HG02981 (cell line): Measurements from ENCODE around the gene GTPBP2.

Experiments used
- ATAC-seq: cut with Tn5 transposase; IDR thresholded peaks from one replicate; pipeline ENCODE4 v1.9.1; 2021; ENCODE audit warnings: mild to moderate bottlenecking, moderate library complexity; ENCODE audit not compliant: unreplicated experiment

GTPBP2 gene

DNA sequence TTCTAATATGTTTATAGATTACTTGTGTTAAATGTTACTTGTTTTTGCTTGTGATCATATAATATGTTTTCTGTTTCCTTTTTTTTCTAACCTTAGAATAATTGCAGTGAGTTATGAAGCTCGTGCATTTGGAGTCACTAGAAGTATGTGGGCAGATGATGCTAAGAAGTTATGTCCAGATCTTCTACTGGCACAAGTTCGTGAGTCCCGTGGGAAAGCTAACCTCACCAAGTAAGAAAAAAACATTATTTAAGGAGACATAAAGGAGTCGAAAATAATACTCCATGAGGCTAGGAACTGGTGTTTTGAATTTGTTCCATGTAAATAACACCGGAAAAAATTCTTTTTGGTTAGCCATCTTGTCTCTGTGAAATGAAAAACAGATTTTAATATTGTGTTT, 46.2 kb downstream of the GTPBP2 start:
- no peak for ATAC-seq

DNA sequence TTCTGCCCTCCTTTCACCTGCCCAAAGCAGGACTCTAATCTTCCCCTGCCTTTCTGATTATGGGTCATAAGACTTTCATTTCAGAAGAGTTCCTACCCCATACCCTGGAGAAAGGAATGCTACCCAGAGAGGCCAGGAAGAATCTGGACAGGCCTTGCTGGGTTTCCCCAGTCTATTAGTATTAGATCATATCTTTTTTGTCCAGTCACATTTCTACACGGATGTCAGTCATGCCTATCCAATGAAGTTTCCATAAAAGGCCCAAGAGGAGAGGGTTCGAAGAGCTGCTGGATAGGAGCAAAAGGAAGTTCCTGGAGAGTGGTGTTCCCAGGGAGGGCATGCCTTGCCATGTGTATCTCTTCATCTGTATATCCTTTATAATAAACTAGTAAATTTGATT, 49.9 kb downstream of the GTPBP2 start:
- ATAC-seq: no peak

DNA sequence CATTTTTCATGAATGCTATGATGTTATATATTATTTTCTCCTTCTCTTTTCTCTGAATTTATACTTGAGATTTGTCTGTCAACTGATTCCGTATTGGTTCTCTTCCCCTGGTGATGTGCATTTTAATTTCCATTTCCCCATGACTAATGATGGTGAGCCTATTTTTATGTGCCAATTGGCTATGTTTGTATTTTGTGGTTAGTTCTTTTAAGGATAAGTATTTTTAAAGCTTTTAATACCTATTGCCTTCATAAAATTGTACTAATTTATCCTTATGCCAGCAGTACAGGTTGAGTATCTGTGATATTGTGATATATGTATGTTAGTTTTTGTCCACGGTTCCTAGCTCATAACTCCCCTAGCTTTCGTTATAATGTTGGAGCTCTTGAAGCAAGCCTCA, 50.3 kb downstream of the GTPBP2 start:
- no peak for ATAC-seq

DNA sequence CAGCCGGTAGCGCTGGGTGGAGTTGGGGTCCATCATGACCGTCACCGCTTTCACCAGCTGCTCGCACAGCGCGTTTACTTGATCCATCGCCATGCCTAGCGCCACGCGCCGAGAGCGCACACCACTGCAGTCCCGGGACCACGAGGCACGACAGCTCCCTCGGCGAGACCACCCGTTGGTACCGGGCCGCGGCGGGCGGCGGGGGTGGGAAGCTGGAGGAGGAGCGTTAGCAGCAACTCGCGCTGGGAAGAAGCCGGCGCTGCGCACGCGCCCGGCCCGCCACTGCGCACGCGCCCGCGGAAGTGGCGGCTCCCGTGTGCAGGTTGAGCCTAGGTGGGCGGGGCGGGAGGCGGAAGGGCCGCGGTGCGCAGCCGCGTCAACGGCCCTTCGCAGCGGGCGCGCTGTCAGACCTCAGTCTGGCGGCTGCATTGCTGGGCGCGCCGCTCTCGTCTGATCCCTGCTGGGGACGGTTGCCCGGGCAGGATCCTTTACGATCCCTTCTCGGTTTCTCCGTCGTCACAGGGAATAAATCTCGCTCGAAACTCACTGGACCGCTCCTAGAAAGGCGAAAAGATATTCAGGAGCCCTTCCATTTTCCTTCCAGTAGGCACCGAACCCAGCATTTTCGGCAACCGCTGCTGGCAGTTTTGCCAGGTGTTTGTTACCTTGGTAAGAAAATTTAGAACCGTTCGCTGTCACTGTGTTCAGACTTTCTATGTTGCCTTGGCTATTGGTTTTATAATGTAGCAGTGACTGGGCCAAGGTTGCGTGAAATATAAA, 53.1 kb downstream of the GTPBP2 start, which contains the start of the genes POLH and XPO5:
POLH (plus strand) TSS at position 414 of the 780 bp plus-strand sequence. CDS start 6,135 bp downstream, outside the sequence.
XPO5 (minus strand) TSS at position 267 of the 780 bp plus-strand sequence; CDS start at position 93, 174 bp downstream.
- ATAC-seq: peak; percentile 88

DNA sequence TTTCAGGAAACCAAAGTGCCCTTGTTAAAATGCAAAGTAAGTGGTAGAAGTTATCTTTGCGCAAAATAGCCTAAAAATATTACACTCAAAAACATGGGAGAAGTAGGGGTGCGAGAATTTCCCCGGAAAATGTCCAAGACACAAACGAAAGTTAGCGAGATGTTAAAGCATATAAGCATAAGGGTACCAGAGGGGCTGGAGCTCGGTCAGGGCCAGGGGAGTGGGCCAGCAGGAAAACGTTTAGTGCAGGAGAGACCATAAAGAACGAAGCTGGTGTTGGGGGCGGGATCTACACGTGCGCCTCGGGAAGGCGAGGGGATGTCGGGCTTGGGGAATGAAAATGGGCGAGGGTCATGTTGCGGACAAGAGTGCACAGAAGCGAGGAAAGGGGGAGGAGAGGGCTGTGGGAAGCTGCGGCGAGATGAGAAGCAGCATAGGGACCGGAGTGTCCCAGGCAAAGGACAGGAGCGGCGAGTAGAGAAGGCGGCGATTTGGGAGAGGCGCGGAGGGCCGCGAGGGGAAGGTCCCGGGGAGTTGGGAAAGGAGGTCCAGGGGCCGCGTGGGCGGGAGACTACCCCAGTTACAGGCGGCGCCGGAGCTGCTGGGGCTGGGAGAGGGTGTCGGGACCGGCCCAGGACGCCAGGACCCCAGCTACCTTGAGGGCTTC, 53.8 kb downstream of the GTPBP2 start:
- no peak for ATAC-seq

DNA sequence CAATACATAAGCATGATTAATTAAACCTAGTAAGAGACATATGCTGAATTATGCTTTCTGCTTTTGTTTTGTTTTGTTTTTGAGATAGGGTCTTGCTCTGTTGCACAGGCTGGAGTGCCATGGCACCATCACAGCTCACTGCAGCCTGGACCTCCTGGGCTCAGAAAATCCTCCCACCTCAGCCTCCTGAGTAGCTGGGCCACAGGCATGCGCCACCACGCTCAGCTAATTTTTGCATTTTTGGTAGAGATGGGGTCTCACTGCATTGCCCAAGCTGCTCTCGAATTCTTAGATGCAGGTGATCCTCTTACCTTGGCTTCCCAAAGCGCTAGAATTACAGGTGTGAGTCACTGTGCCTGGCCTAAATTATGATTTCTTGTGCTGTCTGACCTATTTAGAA, 57.0 kb downstream of the GTPBP2 start:
- ATAC-seq: no peak

DNA sequence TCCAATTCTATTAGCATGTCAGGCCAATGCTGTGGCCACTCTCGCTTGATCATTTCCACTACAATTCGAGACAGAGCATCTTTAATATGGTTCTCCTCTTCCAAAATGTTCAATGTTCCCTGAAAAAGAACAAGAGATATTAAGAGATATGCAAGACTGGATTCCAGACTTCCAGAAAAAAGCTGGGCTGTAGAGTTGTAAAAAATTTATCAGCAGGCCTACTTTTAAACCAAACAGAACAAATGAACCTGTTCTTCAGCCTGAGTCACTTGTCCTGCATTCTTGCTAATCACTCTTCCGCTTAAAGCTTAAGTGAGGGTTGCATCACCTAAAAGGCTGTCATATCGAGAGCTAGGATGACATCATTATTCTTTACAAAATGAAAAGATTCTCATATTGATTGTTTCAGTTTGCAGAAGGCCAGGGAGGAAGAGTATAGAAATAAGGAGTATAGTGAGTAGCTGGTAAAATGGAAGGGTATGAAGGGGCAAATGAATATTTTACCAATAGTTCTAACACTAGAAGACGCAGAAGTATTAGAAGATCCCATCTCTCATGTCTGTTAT, 58.1 kb downstream of the GTPBP2 start:
- no peak for ATAC-seq
